ENCODE data around the gene NEK6.
"Not testable (repeated sequence)": the region's sequence is repeated elsewhere in the genome, so short reads cannot be mapped to it uniquely, and the experiment has no call there.

NEK6 gene

DNA sequence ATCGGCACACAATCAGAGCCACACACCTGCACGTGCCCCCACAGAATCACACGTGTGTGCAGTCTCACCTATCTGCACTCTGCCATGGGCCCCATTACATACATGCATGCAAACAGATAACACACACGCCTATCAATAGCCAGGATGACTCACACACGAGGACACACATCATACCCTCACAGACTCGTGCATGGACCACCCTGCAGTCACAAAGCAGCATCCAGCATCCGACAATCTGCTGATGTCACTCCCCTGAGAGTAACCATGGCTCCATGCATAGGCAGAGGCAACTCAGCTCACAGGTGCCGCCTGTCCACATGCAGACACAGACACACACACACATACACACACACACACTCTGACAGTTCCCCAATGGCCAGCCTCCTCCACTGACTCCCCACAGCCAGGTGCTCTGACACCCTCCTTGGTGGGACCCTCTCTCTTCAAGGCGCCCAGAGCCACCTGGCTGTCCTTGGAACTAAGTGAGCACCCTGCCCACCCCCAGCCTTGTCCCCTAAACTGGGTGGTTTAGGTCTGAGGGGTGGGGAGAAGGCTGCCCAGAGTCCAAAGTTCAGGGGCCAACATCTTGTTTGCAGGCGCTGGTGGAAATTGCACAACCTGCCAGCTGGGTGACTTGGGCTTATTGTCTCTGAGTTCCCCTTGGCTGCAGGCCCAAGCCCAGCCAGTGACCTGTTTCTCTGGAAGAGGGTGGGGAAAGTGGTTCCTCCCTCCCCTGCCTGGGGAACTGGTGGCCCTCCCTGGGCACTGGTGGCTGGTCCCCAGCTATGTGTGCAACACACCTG lies 34.6 kb upstream of the NEK6 start:
- DNase-seq: no peak

DNA sequence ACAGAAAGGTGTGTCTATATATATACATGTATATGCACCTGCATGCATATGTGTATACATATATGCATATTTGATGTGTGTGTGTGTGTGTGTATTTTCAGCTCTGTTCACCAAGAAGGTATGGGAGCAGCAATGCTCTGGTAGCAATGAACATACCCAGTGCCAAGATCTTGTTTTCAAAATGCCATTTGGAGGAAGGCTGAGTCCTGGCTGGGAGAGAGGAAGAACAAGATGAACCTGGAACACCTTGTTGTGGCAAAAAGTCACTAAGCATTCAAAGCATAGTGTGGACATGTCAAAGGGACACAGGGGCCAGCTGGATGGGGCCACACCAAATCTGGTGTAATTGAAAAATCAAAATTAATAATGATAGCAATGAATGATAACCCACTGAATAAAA lies 31.8 kb upstream of the NEK6 start:
- no peak for DNase-seq
- in situ Hi-C loops (cut with HindIII; ENCODE audit: low pct_ligation_motif_present, low pct_unique_long_range_greater_than_20kb, low sequenced_read_pairs): no loop called here

More for the DNA sequence above, 34.6 kb upstream of the NEK6 start:
- in situ Hi-C loops (cut with HindIII; ENCODE audit: low pct_ligation_motif_present, low pct_unique_long_range_greater_than_20kb, low sequenced_read_pairs): no loop called here

DNA sequence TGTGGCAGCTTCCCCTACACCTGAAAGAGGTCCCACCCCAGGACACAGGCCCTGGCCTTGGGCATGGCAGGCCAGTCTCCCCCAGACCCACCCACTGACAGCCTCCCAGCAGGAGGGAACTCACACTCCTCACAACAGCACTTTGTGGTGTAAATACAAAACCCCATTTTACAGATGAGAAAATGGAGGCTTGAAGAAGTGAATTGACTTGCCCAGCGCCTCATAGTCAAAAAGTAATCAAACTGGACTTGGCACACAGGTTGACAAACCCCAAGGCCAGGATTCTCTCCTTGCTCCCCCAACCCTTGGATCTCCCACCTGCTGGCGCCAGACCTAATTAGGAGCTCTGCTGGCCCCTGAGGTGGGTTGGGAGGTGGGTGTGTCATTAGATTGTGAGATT lies 29.2 kb upstream of the NEK6 start:
- no peak for DNase-seq
- in situ Hi-C loops (cut with HindIII; ENCODE audit: low pct_ligation_motif_present, low pct_unique_long_range_greater_than_20kb, low sequenced_read_pairs): no loop called here

DNA sequence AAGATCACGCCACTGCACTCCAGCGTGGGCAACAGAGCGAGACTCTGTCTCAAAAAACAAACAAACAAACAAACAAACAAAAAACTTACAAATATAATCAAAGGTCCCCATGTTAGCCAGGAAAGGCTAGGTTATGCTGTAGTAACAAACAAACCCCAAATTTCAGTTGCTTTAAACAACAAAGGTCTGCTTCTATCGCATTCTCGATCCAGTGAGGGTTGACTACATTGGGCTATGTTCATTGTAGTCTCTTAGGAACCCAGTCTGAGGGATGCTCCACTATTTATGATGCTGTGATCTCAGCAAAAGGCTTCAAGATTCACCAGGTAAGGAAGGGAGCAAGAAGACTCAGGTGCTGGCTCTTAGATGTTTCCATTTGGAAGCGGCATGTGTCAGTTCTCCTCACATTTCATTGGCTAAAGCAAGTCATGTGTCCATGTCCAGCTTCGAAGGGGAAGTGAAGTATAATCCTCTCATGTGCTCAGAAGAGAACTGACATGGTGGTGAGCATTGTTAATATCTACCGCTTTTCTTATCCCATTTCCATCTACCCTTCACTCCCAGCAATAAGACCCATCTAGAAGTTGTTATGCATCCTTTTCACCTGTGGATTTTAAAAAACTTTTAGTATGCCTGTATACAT lies 26.5 kb upstream of the NEK6 start:
- no peak for DNase-seq
- in situ Hi-C loops (cut with HindIII; ENCODE audit: low pct_ligation_motif_present, low pct_unique_long_range_greater_than_20kb, low sequenced_read_pairs): no loop called here

DNA sequence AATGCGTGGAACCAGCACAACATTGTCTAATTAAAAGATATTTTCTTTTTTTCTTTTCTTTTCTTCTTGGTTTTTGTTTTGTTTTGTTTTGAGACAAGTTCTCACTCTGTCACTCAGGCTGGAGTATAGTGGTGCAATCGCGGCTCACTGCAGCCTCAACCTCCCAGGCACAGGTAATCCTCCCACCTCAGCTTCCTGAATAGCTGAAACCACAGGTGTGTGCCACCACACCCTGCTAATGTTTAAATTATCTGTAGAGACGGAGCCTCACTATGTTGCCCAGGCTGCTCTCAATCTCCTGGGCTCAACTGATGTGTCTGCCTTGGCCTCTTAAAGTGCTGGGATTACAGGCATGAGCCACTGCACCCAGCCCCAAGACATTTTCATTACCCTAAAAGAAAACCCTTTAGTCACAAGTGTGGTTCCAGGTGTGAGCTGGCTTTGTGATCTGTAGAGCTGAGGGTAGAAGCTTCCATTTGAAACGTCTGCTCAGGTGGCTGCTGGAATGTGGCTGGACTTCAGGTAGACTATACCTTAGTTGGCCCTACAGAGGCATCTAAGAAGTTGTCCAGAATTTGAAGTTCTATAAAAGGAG lies 19.1 kb upstream of the NEK6 start:
- in situ Hi-C loops (cut with HindIII; ENCODE audit: low pct_ligation_motif_present, low pct_unique_long_range_greater_than_20kb, low sequenced_read_pairs): no loop called here
- DNase-seq: no peak

DNA sequence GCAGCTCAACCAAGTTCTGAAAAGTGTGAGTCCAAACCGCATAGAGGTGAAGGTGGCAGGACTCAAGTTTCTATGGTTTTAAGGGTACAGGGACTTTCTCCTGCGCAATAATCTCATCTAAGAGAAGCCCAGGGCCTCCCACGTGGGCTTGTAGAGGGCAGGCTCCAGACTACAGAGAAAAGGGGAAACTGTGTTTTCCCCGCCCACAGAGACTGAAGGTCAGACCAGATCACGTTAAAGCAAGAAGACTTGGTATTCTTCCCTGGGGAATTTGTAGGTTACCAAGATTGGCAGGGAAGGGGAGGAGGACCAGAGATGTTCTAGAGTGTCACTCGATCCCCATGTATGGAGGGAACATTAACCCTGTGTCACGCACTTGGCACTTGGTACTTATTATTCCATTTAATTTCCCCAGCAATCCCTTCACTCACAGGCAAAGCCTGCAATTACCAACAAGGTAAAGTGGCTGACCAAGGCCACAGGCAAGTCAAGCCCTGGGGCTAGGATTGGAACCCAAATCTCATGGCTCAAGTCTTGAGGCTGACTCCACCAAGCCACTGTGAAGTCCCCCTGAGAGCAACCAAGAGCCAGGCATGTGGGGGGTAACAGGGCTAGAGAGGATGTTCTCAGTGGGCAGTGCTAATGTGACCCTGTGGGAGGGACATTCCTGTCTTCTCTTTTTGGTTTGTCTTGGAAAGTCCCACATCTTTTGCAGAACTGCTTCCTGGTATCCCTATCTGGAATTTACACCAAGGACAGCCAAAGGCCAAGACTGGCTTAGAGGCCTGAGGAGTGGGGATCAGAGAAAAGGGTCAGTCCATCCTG lies 18.3 kb upstream of the NEK6 start:
- no peak for DNase-seq

DNA sequence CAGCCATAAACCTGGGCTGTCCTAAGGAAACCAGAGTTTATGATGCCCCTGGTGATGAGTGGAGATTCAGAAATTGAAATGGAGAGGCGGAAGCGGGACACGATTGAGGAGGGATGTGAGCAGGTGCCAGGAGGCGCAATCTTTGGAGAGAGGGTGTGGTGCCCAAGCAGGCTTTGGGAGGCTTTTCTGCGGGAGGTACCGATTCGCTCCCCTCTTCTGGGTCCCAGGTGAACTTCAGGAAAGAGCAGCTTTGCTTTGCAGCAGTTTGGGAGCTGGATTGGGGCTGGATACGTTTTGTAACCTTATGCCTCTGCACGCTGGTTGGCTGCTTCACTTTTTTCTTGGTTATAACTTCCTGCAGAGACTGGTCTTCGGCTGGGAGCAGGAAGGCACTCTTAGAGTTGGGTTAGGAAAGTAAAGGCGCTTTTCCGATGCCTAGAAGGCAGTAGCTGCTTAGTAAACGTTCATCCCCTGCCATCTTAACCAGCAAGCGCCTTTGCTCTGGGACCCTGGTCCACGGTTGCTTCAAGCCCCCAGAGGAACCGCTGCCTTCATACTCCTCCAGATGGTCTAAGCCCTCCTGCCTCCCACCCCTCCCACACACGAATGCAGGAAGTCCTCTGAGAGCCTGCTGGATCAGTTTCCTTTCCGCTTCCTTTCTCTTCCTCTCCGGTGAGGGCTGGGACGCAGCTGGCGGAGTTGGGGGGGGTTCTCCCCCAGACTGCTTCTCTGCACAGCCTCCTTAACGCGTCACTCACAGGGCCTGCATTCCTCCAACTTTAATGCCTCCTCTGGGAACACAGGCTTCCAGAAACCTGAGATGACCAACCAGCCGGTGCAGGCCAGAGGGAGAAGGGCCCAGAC lies 15.2 kb upstream of the NEK6 start:
- in situ Hi-C loops (cut with HindIII; ENCODE audit: low pct_ligation_motif_present, low pct_unique_long_range_greater_than_20kb, low sequenced_read_pairs): no loop called here
- no peak for DNase-seq

More for the DNA sequence above, 18.3 kb upstream of the NEK6 start:
- in situ Hi-C loops (cut with HindIII; ENCODE audit: low pct_ligation_motif_present, low pct_unique_long_range_greater_than_20kb, low sequenced_read_pairs): no loop called here

DNA sequence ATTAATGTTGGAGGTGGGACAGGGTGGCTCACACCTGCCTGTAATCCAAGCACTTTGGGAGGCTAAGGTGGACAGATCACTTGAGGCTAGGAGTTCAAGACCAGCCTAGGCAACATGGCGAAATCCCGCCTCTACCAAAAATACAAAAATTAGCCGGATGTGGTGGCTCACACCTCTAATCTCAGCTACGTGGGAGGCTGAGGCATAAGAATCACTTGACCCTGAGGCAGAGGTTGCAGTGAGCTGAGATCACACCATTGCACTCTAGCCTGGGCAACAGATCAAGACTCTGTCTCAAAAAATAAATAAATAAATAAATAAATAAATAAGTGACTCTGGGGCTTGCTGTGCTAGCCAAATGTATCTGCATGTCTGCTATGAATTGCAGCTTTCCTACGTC lies 10.4 kb upstream of the NEK6 start:
- DNase-seq; in situ Hi-C loops (cut with HindIII; ENCODE audit: low pct_ligation_motif_present, low pct_unique_long_range_greater_than_20kb, low sequenced_read_pairs): not testable (repeated sequence)

DNA sequence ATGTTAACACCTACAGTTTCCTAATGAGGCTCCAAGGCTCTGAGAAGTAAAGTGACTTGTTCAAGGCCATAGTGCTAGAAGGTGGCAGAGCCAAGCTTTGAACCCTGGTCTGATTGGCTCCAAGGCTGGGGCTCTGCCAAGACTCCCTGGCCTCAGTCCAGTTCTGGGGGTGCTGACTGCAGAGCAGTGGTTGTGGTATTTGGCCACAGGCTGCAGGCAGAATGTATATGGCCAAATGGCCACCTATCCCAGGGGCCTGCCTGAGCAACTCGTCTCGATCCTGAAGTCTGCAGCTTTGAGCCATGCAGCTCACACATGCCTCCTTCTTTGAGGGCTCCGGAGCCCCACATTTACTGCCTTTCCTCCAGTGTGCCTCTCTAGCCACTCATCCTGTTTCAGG lies 9.7 kb upstream of the NEK6 start:
- no peak for DNase-seq
- in situ Hi-C loops (cut with HindIII; ENCODE audit: low pct_ligation_motif_present, low pct_unique_long_range_greater_than_20kb, low sequenced_read_pairs): no loop called here

DNA sequence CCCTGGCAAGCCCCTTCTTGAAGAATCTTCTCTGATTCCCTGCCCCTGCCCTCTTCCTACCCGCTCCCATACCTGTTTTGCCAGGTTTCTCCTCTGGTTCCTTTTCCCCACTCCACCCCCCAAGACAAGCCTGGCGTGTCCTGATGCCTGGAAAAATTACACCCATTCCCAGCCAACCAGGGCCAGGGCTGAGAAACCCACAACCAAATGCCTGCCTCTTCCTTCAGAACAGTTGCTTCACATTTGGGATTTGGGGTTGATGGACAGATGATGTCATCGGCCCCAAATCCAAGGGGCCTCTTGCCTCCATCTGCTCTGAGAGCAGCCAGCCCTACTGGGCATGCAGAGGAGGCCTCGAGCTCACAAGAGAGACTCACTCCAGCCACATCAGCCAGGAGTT lies 8.8 kb upstream of the NEK6 start:
- DNase-seq: no peak
- in situ Hi-C loops (cut with HindIII; ENCODE audit: low pct_ligation_motif_present, low pct_unique_long_range_greater_than_20kb, low sequenced_read_pairs): no loop called here

DNA sequence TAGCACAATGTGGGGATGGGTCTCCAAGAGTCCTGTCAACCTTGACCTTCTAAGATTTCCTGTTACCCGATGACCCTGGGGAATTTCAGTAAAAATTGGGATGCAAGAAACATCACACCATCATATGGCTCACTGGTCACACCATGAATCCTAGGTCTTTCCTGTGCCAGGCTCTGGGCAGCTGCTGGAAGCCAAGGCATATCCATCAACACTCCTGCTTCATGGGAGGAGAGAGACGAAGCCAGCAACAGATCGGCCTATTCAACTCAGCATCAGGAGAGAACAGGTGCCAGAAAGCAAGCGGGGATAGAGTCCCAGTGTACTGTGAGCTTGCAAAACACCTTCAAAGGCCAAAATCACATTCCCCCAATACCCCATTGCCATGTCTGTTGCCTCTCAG lies 6.5 kb upstream of the NEK6 start:
- in situ Hi-C loops (cut with HindIII; ENCODE audit: low pct_ligation_motif_present, low pct_unique_long_range_greater_than_20kb, low sequenced_read_pairs): no loop called here
- DNase-seq: no peak

DNA sequence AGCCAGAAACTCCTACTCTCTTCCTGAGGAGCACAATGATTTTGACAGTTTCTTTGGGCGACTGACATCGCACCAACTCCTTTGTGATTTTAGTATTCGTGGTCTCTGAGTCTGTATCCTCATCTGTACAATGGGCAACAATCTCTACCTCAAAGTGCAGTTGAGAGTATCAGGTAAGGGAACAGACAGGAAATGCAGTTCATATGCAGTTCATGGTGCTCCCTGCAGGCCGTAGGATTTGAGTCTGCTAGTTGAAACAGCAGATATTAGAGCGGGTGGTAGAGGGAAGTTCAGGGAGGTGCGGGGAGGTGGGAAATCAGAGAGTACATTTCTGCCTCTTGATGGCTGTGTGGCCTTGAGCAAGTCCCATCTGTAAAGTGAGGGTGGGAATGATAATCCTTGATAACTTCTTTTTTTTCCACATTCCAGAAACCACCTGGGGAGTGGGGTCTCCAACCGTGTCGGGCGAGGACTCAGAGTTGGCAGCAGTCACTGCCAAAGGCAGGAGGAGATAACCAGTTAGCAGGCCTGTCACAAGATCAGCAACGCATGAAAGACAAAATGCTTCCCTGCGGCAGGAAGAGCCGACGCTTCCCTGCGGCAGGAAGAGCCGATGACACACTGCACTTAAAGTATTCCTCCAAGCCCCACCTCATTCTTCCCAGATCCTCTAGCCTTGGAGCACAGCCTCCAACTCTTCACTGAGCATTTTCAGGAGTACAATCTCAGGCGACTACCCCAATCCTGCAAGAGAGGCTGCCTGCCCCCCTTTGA lies 6.0 kb upstream of the NEK6 start:
- in situ Hi-C loops (cut with HindIII; ENCODE audit: low pct_ligation_motif_present, low pct_unique_long_range_greater_than_20kb, low sequenced_read_pairs): no loop called here
- peak; percentile 79 for DNase-seq

DNA sequence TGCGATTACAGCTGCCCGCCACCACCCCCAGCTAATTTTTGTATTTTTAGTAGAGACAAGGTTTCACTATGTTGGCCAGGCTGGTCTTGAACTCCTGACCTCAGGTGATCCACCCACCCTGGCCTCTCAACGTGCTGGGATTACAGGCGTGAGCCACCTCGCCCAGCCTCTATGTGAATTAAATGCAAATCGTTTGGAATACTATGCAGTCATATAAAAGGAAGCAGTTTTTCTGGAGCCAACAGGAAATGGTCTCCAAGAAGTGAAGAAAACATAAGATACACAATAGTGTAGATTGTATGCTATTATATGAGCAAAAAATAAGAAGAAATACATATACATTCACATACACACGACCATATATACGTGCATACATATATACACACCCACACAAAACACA lies 4.9 kb upstream of the NEK6 start:
- DNase-seq; in situ Hi-C loops (cut with HindIII; ENCODE audit: low pct_ligation_motif_present, low pct_unique_long_range_greater_than_20kb, low sequenced_read_pairs): not testable (repeated sequence)

DNA sequence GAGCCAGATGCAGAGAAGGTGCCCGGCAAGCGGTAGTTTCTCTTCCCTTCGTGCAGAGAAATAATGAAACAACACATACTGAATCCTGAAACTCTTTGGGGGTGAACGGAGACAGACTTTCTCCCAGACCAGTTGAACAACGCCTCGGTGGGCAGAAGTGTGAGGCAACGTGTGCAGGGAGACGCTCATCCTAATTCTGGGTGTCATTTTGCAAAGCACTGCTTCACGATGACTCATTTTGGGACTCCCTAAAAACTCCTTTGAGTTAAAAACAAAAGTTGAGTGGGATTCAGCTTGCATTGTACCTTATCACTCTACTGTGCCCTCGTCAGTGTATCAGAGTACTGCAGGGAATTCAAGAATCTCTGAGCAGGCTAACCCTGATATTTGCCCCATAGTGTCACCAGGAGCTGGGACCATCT lies 3.5 kb upstream of the NEK6 start:
- no peak for DNase-seq
- in situ Hi-C loops (cut with HindIII; ENCODE audit: low pct_ligation_motif_present, low pct_unique_long_range_greater_than_20kb, low sequenced_read_pairs): no loop called here

DNA sequence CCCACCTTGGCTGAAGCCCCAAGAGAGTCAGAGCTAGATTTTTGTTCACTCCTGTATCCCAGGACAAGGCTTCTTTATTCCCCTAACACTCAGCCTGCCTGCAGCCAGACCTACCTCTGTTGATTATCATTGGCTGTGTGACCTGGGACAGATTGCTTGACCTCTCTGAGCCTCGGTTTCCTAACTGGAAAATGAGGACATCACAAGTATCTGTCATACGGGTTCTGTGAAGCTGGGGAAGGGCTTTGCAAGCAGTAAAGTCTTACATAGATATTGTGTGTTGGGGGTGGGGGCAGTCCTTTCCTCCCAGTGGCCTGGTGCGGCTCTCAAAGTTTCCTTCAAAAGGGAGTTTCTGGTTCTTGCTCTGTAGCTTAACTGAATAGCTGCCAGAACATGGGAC lies 2.5 kb upstream of the NEK6 start:
- DNase-seq: no peak
- in situ Hi-C loops (cut with HindIII; ENCODE audit: low pct_ligation_motif_present, low pct_unique_long_range_greater_than_20kb, low sequenced_read_pairs): no loop called here

DNA sequence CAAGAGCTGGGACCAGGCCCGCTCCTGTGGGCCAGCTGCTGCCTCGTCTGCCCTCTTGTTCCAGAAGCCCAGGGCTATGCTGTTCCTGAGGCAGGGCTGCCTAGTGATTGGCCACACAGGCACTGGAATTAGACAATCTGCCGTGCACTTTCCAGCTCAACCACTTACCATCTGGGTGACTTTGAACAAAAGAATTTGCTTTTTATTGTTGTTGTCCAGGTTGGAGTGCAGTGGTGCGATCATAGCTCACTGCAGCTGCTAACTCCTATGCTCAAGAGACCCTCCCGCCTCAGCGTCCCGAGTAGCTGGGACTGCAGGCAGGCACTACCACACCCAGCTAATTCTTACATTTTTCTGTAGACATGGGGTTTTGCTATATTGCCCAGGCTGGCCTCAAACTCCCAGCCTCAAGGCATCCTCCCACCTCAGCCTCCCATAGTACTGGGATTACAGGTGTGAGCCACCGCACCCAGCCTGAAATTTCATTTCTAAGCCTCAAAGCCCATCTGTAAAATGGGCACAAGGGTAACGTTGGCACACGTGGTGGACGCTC lies 1.2 kb upstream of the NEK6 start:
- in situ Hi-C loops (cut with HindIII; ENCODE audit: low pct_ligation_motif_present, low pct_unique_long_range_greater_than_20kb, low sequenced_read_pairs): no loop called here
- peak; percentile 93 for DNase-seq

All from ACHN (cell line).